ENCODE results near the gene AHCTF1. TPM values are rescaled to one million over a fixed set of nuclear protein-coding genes. Genes with fewer than 3 reads are reported as not detected.
A peak's percentile ranks its signal among the peaks of the same experiment; 100 is the strongest.

The AHCTF1 gene
- total RNA-seq, 1 experiment from 2014 or later: 112 TPM

DNA sequence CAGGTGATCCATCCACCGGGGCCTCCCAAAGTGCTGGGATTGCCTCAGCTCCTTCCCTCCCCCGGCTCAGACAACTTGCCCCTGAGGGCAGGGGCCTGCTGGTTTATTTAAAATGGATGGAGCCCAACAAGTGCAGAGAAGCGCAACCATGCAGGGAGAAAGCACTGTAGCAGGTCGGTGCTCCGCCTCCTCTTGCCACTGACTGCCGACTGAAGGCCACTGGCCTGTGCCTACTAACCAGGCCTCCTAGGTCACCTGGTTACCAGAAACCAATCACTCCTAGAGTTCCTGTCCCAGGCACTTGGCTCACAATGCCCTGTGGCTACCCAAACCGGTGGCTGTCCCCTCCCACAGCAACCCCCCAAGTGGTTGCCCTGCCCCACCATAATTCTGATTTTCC lies 40.2 kb upstream of the AHCTF1 start:
- H3K27me3 Mint-ChIP-seq (ENCODE audit: insufficient read depth, unreplicated experiment): no peaks in the 10 kb centered on the region
- no peaks in the 10 kb centered on the region for H3K4me1 Mint-ChIP-seq (ENCODE audit: insufficient read depth, unreplicated experiment)
- intact Hi-C loops (cut with micrococcal nuclease): no loop called here
- DNase-seq (ENCODE audit: unreplicated experiment): no peak
- no peaks in the 10 kb centered on the region for H3K36me3 Mint-ChIP-seq (ENCODE audit: insufficient read depth, unreplicated experiment)
- ChIA-PET CTCF (interaction anchor here (0.6 to 2.9 kb wide), 6 partner anchors 9 to 73 kb away, joined by 3 to 10 read pairs (median 7); no protein-coding TSS in a partner anchor), POLR2A (no interaction called here)
- no peak overlapping the region for H3K27ac Mint-ChIP-seq (ENCODE audit: low read depth, unreplicated experiment)
- no peak overlapping the region for H3K4me3 Mint-ChIP-seq (ENCODE audit: unreplicated experiment)
- H3K9me3 Mint-ChIP-seq (ENCODE audit: unreplicated experiment): peaks cover 54% of the 10 kb centered on the region
- no TSS peak for BruUV-seq (replicated peaks)
- TF ChIP-seq, protein P1, sequence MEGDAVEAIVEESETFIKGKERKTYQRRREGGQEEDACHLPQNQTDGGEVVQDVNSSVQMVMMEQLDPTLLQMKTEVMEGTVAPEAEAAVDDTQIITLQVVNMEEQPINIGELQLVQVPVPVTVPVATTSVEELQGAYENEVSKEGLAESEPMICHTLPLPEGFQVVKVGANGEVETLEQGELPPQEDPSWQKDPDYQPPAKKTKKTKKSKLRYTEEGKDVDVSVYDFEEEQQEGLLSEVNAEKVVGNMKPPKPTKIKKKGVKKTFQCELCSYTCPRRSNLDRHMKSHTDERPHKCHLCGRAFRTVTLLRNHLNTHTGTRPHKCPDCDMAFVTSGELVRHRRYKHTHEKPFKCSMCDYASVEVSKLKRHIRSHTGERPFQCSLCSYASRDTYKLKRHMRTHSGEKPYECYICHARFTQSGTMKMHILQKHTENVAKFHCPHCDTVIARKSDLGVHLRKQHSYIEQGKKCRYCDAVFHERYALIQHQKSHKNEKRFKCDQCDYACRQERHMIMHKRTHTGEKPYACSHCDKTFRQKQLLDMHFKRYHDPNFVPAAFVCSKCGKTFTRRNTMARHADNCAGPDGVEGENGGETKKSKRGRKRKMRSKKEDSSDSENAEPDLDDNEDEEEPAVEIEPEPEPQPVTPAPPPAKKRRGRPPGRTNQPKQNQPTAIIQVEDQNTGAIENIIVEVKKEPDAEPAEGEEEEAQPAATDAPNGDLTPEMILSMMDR (IDR thresholded peaks at IDR 0.05; ENCODE audit: unreplicated experiment): no peak

DNA sequence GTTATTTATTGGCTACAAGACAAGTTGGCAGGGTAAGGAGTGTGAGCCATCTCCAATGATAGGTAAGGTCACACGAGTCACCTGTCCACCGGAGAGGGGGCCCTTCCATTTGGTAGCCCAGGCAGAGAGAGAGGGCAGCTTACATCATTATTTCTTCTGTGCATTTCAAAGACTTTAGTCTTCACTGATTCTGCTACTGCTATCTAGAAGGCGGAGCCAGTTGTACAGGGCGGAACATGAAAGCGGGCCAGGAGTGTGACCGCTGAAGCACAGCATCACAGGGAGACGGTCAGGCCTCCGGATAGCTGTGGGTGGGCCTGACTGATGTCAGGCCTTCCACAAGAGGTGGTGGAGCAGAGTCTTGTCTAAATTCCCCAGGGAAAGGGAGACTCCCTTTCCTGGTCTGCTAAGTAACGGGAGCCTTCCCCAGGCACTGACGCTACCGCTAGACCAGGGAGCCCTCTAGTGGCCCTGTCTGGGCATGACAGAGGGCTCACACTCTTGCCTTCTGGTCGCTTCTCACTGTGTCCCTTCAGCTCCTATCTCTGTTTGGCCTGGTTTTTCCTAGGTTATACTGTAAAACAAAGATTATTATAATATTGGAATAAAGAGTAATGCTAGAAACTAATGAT lies 39.5 kb upstream of the AHCTF1 start:
- no TSS peak for BruUV-seq (replicated peaks)
- Mint-ChIP-seq H3K27ac (ENCODE audit: low read depth, unreplicated experiment) (no peak overlapping the region), H3K9me3 (ENCODE audit: unreplicated experiment) (peaks cover 52% of the 10 kb centered on the region), H3K4me1 (ENCODE audit: insufficient read depth, unreplicated experiment) (no peaks in the 10 kb centered on the region), H3K4me3 (ENCODE audit: unreplicated experiment) (no peak overlapping the region), H3K27me3 (ENCODE audit: insufficient read depth, unreplicated experiment) (no peaks in the 10 kb centered on the region), H3K36me3 (ENCODE audit: insufficient read depth, unreplicated experiment) (no peaks in the 10 kb centered on the region)
- TF ChIP-seq, protein P1 (IDR thresholded peaks at IDR 0.05; ENCODE audit: unreplicated experiment): peak; percentile 49
- ChIA-PET POLR2A (no interaction called here), CTCF (interaction anchor here (0.6 to 2.9 kb wide), 11 partner anchors 10 to 328 kb away, joined by 3 to 10 read pairs (median 5); no protein-coding TSS in a partner anchor)
- peak; percentile 59 for DNase-seq (ENCODE audit: unreplicated experiment)
- intact Hi-C loops (cut with micrococcal nuclease): no loop called here

DNA sequence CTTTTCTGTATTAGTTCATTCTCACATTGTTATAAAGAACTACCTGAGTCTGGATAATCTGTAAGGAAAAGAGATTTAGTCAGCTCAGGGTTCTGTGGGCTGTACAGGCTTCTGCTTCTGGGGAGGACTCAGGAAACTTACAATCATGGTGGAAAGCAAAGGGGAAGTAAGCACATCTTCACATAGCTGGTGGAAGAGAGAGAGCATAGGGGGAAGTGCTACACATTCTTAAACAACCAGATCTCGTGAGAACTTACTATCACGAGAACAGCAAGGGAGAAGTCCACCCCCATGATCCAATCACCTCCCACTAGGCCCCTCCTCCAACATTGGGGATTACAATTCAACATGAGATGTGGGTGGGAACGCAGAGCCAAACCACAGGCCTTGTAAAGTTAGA lies 37.9 kb upstream of the AHCTF1 start:
- intact Hi-C loops (cut with micrococcal nuclease): no loop called here
- H3K4me1 Mint-ChIP-seq (ENCODE audit: insufficient read depth, unreplicated experiment): no peaks in the 10 kb centered on the region
- H3K4me3 Mint-ChIP-seq (ENCODE audit: unreplicated experiment): no peak overlapping the region
- DNase-seq (ENCODE audit: unreplicated experiment): no peak
- H3K9me3 Mint-ChIP-seq (ENCODE audit: unreplicated experiment): peaks cover 43% of the 10 kb centered on the region
- no peaks in the 10 kb centered on the region for H3K27me3 Mint-ChIP-seq (ENCODE audit: insufficient read depth, unreplicated experiment)
- no TSS peak for BruUV-seq (replicated peaks)
- ChIA-PET CTCF (interaction anchor here (0.7 to 2.9 kb wide), 3 partner anchors 9 to 1274 kb away, joined by 3 to 9 read pairs (median 5); no protein-coding TSS in a partner anchor), POLR2A (interaction anchor here (1.6 kb wide), 1 partner anchor 17 kb away, joined by 3 read pairs; no protein-coding TSS in a partner anchor)
- TF ChIP-seq, protein P1 (IDR thresholded peaks at IDR 0.05; ENCODE audit: unreplicated experiment): no peak
- no peak overlapping the region for H3K27ac Mint-ChIP-seq (ENCODE audit: low read depth, unreplicated experiment)
- H3K36me3 Mint-ChIP-seq (ENCODE audit: insufficient read depth, unreplicated experiment): no peaks in the 10 kb centered on the region

DNA sequence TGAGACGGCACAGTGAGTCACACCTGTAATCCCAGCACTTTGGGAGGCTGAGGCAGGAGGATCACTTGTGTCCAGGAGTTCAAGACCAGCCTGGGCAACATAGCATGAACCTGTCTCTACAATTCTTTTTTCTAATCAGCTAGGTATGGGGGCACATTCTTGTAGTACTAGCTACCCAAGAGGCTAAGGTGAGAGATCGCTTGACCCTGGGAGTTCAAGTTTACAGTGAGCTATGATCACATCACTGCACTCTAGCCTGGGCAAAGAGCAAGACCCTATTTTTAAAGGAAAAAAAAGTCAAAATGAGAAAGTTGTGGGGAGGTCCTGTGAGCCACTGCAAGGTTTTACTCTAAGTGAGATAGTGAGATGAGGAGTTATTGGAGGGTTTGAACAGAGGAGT lies 34.8 kb upstream of the AHCTF1 start:
- Mint-ChIP-seq H3K36me3 (ENCODE audit: insufficient read depth, unreplicated experiment) (no peaks in the 10 kb centered on the region), H3K4me3 (ENCODE audit: unreplicated experiment) (no peak overlapping the region), H3K27me3 (ENCODE audit: insufficient read depth, unreplicated experiment) (no peaks in the 10 kb centered on the region), H3K9me3 (ENCODE audit: unreplicated experiment) (peaks cover 37% of the 10 kb centered on the region), H3K4me1 (ENCODE audit: insufficient read depth, unreplicated experiment) (no peaks in the 10 kb centered on the region), H3K27ac (ENCODE audit: low read depth, unreplicated experiment) (no peak overlapping the region)
- no peak for DNase-seq (ENCODE audit: unreplicated experiment)
- intact Hi-C loops (cut with micrococcal nuclease): no loop called here
- ChIA-PET CTCF (interaction anchor here (0.9 to 1.5 kb wide), 2 partner anchors 21 to 138 kb away, joined by 3 to 4 read pairs; partner anchors contain the start of gene ZNF669), POLR2A (no interaction called here)
- BruUV-seq (replicated peaks): no TSS peak
- TF ChIP-seq, protein P1 (IDR thresholded peaks at IDR 0.05; ENCODE audit: unreplicated experiment): no peak

All from MCF 10A (cell line).